Stimulated activated CD4-positive, alpha-beta T cell treated with anti-CD3 and anti-CD28 coated beads, TNF-alpha, amount 100 ng/mL, for 24 hours (primary cell): ENCODE results near the gene FUT7.

Experiments
- DNase-seq, 3 experiments: peaks; one replicate each; pipeline ENCODE4 v3.0.0-alpha.2; 2020; ENCODE audit warnings: low read depth in 3 of 3

The FUT7 gene

GRCh38 chr9:137049544-137050449 is 17.9 kb upstream of the FUT7 start:
- peak in 2 of 3 experiments; percentile 32 to 69 for DNase-seq

DNA sequence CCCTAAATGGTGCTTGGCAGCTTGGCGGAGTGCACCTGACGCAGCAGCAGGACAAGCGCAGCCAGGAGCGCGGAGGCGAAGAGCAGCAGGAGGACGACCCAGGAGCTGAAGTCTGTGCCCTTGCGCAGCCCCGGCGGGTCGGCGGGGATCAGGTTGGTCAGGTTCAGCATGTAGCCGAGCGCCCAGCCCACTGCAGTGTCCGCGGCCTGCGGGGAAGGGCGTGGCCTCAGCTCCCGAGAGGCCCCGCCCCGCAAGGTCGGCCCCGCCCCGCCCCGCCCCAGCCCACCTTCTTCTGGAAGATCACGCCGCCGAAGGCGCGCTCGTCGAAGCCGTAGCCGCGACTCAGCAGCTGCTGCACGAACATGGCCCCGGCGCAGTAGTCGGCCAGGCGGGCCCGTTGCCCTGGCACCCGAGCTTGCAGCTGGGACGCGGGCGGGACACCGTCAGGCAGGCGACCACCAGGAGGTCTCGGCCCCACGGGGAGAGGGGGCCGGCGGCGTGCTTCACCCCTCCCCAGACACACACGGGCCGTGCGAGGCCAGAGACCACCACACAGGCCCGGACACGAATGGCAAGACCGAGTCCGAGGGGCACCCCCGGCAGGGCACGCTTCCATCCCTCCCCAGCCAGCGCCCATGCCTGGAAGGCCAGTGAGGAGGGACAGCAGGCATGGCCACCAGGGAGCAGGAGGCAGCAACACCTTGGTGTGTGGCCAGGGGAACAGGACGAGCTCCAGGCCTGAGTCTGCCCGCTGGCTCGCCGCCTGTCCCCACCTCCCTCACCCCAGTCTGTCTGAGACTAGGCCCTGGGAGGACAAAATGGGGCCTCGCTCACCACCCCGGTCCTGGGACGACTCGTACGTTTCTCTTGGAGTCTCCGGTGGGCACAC is 17.0 kb upstream of the FUT7 start:
- no peak for DNase-seq

- peak; percentile 63 to 79 (median 75) for DNase-seq
Observed at GRCh38 chr9:137046088-137046787, 14.3 kb upstream of the FUT7 start, which contains the start of gene NPDC1. Gene NPDC1, minus strand, starts transcription at chr9:137046177. Its CDS starts 188 bp downstream, at chr9:137045989.

DNA sequence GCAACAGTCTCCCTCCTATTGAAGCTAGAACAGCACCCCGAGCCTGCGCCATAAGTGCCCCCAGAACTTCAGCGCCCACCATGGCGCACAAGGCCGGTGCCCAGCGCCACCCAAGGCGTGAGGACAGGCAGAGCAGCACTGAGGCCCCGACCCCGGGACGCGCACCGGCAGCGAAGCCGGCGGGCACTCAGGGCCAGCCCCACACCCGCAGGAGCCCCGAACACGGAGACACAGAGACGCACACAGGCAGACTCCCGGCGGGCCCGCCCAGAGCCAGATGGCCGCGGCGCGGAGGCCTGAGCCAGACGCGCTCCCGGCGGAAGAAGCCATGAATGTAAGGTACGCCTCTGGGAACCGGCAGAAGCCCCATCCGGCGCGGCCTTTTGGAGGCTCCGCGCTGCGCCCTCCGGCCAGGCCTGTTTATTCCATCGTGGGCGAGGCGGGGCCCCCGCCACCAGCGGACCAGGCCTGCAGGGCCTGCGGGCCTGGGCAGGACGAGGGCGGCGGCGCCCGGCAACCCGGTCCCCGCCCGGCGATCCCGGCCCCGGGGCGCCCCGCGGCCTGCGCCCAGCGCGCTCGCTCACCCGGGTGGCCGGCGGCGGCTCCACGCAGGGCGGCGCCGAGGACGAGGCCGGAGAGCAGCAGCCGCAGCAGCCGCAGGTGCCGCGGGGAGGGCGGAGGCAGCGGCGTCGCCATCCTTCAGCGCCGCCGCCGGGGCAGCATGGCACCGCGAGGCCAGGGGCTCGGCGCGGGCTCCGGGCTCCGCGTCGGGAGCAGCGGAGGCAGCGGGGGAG is 13.6 kb upstream of the FUT7 start:
- DNase-seq: no peak

- DNase-seq: no peak
Observed at GRCh38 chr9:137044502-137045177, 12.8 kb upstream of the FUT7 start.

DNA sequence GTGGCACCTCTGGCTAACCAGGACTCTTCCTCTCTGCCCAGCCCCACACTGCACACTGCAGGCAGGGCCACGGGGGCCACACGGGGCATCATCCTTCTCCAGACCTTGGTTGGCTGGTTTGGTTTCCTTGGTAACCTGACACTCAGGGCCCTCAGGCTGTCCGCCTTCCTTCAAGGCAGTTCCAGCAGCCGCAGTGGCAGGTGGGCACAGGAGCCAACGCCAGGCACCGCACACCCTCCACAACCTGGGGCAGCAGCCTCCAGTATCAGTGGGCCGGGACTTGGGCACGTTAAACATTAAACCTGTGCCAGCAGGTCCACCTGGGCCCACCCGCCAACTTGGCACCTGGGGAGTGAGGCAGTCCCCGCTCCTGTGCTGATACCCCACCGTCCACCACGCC is 12.1 kb upstream of the FUT7 start:
- no peak for DNase-seq

GRCh38 chr9:137042751-137043727 is 11.2 kb upstream of the FUT7 start:
- no peak for DNase-seq

DNA sequence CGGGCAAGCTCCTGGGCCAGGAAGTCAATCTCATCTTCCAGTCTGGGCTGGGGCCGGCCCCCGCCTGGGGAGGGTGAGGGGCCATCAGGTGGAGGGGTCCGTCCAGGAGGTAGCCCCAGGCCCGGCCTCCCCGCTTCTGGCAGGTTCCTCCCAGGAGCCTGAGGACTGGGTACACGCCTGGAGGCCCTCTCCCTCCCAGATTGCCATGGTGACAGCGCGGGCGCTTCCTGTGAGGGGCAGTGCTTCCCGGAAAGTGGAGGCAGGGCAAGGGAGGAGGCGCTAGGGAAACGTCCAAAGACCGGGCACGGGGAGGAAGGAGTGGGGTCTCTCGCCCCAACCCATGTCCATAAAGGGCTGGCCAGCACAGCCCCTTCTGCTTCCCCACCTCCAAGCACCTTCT is 9.2 kb upstream of the FUT7 start:
- DNase-seq: no peak

GRCh38 chr9:137040568-137040967 is 8.7 kb upstream of the FUT7 start:
- DNase-seq: no peak

DNA sequence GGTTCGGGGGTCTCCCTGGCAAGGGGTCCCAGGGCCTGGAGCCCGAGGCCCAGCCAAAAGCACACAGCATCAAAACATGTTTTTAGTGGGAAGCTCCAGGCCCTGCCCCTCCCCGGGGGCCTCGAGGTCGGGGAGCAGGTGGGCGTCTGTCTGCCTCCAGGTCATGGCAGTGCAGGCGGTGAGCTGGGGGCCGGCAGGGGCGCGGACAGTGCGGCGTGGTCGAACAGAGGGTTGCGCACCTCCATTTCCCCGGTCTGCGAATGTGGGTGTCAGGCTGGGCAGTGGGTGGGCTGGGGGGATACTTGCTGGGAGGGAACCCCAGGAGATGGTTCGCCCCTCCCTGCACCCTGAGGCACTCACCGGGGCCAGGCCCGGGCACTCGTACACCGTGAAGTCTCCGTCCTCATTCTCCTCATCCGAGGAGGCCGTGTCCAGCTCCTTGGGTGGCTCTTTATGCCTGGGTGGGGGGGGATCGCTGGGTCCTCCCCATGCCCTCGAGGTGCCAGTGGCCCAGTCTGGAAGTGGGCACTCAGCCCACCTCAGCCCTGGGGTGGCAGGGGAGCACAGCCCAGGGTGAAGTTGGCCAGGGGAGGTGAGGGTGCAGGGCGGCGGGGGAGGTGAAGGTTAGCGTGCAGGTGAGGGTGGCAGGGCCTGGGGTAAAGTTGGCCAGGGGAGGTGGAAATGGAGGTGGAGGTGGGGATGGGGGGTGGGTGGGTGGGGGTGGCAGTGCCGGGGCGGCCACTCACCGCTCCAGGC is 7.9 kb upstream of the FUT7 start:
- DNase-seq: no peak

GRCh38 chr9:137038916-137039315 is 7.0 kb upstream of the FUT7 start:
- no peak for DNase-seq

GRCh38 chr9:137037483-137037882 is 5.6 kb upstream of the FUT7 start:
- no peak for DNase-seq

DNA sequence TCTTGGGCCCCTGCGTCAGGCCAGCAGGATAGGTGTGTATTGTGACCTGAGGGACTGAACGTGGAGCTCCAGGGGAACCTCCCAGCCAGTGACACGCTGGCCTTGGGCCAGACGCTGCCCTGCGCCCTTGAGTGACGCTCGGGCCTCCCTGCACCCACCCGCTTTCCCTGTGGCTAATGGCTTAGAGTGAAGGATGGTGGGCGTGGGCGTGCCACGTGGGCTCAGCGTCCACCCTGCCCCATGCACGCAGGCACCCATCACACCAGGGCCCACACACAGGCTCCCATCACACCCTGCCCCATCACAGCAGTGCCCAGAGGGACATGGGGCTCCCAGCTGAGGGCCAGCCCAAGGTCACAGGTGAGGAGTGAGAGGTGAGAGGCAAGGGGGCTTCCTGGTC is 5.1 kb upstream of the FUT7 start:
- no peak for DNase-seq

GRCh38 chr9:137035937-137036336 is 4.0 kb upstream of the FUT7 start:
- no peak for DNase-seq

DNA sequence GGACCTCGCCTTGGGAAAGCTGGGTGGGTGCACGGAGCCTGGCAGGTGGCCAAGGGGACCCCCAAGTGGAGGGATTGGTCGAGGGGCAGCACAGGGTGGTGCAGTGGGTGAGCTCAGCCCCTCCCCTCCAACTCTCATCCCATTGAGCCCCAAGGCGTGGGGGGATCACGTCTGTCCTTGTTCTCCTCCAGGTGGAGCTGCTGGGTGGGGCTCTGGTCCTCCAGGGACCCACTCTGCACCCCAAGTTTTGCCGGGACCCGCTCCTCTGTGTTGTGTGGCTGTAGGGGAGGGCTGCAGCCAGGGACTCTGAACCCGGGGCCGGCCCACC is 3.6 kb upstream of the FUT7 start:
- DNase-seq: no peak

GRCh38 chr9:137034709-137035506 is 3.0 kb upstream of the FUT7 start:
- peak; percentile 68 to 86 (median 76) for DNase-seq

- DNase-seq: no peak
Observed at GRCh38 chr9:137034039-137034708, 2.3 kb upstream of the FUT7 start.
